HG03159 (cell line): Measurements from ENCODE around the gene CRIP2.

ENCODE experiments used
- ATAC-seq: cut with Tn5 transposase; IDR thresholded peaks from one replicate; pipeline ENCODE4 v1.9.1; 2021; ENCODE audit warnings: mild to moderate bottlenecking, moderate library complexity; ENCODE audit not compliant: unreplicated experiment

Gene CRIP2

GRCh38 chr14:105526776-105527380, 52.3 kb downstream of the CRIP2 start:
- no peak for ATAC-seq

- ATAC-seq = no peak
Observed at GRCh38 chr14:105527381-105527825, 52.8 kb downstream of the CRIP2 start.

- no peak for ATAC-seq
Observed at GRCh38 chr14:105527826-105528585, 53.4 kb downstream of the CRIP2 start.

- ATAC-seq = no peak
Observed at GRCh38 chr14:105528586-105529318, 54.1 kb downstream of the CRIP2 start.

- no peak for ATAC-seq
Observed at GRCh38 chr14:105529319-105529568, 54.6 kb downstream of the CRIP2 start.
